Measurements from ENCODE around the gene C1QTNF6. TPM values are rescaled to one million over a fixed set of nuclear protein-coding genes. Genes with fewer than 3 reads are reported as not detected.

C1QTNF6 gene
- total RNA-seq (2012; rRNA removed) (1.1 TPM in 2 replicates), polyA plus RNA-seq (2012; rRNA removed) (10.0 and 10.9 TPM in 2 replicates), Bru-seq, nascent RNA (percentile 47 among the genes with signal in this experiment), BruChase-seq, experiment 1, labeled RNA remaining after a 6-hour chase (percentile 64 among the genes with signal in this experiment), BruChase-seq, experiment 2, labeled RNA remaining after a 2-hour chase (percentile 53 among the genes with signal in this experiment)
- polyA plus RNA-seq (2012; cell fraction: cytosol; rRNA removed) = 3.1 and 9.8 TPM in 2 replicates
- polyA plus RNA-seq (2012; cell fraction: nucleus; rRNA removed; ENCODE audit: low replicate concordance) = 53.9 and 59.1 TPM in 2 replicates
- long read RNA-seq, partial matches to known transcripts = 0 of 7 reads
- long read RNA-seq, other reads (novel, unspliced or antisense) = 3 of 7 reads

DNA sequence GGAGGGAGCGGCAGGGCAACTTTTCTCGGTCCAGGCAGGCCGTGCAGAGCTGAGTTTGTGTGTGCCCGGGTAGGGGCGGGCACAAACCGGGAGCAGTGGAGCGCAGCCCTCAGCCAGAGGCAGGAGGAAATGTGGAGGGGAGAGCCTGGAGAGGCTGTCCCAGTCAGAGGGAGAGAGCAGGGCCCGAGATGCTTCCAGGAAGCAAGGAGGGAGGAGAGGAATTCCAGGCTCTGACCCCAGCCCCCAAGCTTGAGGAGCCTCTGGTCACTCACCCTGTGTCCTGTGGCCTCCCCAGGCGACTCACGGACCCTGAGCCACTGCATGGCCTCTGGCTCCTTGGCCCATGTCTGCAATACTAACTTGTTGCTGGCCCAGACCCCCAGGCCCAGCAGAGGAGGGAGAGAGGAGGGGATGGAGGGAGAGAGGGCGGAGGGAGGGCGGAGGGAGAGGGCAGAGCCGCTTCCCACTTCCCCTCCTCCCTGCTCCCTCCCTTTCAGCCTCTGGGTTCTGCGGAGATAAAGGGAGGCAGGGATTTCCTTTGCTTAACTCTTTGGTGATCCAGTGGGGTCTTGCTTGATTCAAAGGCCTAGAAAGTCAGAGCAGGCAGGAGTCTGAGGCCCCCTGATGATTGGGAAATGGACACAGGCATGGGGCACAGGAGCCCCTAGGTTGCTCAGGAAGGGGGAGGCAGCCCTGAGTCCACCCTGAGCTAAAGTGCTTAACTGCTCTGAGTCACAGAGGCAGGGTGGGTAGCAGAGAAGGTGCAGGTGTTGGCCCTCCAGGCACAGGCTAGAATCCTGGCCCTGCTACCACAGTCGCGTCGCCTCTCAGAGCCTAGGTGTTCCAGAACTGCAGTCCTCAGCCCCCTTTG is at the start of gene C1QTNF6:
C1QTNF6 (minus strand) TSS at position 357 of the 871 bp plus-strand sequence; CDS start at position 323, 34 bp downstream.
- peak within 1 kb of the TSS; percentile 84 for H3K18ac ChIP-seq (ENCODE audit: low read depth, low read length)
- H3K9me1 ChIP-seq (ENCODE audit: insufficient read depth, low read length) = peaks cover 8% of the 10 kb centered on the region
- peak within 1 kb of the TSS; percentile 79; the same call in 2 of the 3 replicates for H2BK15ac ChIP-seq (ENCODE audit: low read depth, low read length)
- no peaks in the 10 kb centered on the region for H3K27me3 ChIP-seq (ENCODE audit: control insufficient read depth, insufficient read depth, low read length)
- peak within 1 kb of the TSS; percentile 95 for H2AK9ac ChIP-seq (replicated peaks; ENCODE audit: low read depth, low read length, poor library complexity)
- ChIA-PET CTCF (no interaction called here), POLR2A (ENCODE audit: unreplicated experiment) (no interaction called here)
- BruUV-seq (replicated peaks) = no TSS peak
- peak within 1 kb of the TSS; percentile 93 for H3K23ac ChIP-seq (ENCODE audit: low read depth, low read length)
- H2BK20ac ChIP-seq (ENCODE audit: low read depth, low read length) = peak within 1 kb of the TSS; percentile 72
- in situ Hi-C loops (cut with MboI; ENCODE audit: low sequenced_read_pairs) = no loop called here
- peak; percentile 35 for DNase-seq
- peak within 1 kb of the TSS; percentile 97 for H2AFZ ChIP-seq (replicated peaks; ENCODE audit: low read length, poor library complexity)
- peak within 1 kb of the TSS; percentile 95 for H3K27ac ChIP-seq (ENCODE audit: insufficient read depth, low read length)
- no peaks in the 10 kb centered on the region for H3K9me3 ChIP-seq (ENCODE audit: control insufficient read depth, insufficient read depth, low read length)
- H2BK120ac ChIP-seq (ENCODE audit: low read depth, low read length) = peak within 1 kb of the TSS; percentile 80
- H3K56ac ChIP-seq (ENCODE audit: extremely low read depth, insufficient read depth, low read length) = peak within 1 kb of the TSS; percentile 81
- TF ChIP-seq RFX5 (IDR thresholded peaks at IDR 0.05; ENCODE audit: low read depth, low read length) = no peak
- peak; percentile 56; the same call in 1 of the 2 replicates for TF ChIP-seq MAZ (IDR thresholded peaks at IDR 0.05; ENCODE audit: borderline replicate concordance, low read depth, low read length)
- ATAC-seq (ENCODE audit: low read depth) = peak; percentile 87
- H3K9ac ChIP-seq (ENCODE audit: low read depth, low read length) = peak within 1 kb of the TSS; percentile 93
- H3K4me1 ChIP-seq (ENCODE audit: control insufficient read depth, insufficient read depth, low read length) = peaks cover 18% of the 10 kb centered on the region
- peak within 1 kb of the TSS; percentile 90 for H3K4ac ChIP-seq (ENCODE audit: low read depth, low read length)
- peak within 1 kb of the TSS; percentile 85 for H2BK5ac ChIP-seq (ENCODE audit: low read depth, low read length, poor library complexity, severe bottlenecking)
- no peaks in the 10 kb centered on the region for H4K20me1 ChIP-seq (ENCODE audit: insufficient read depth, low read length)
- peak within 1 kb of the TSS; percentile 83 for H3K14ac ChIP-seq (replicated peaks; ENCODE audit: low read depth, low read length)
- peaks cover 0 to 21% of the 10 kb centered on the region in 2 experiments; a peak in 3 of 4 replicates for H3K79me1 ChIP-seq (ENCODE audit: low read depth in 1 of 2, low read length in 2 of 2)
- H3K36me3 ChIP-seq (ENCODE audit: control insufficient read depth, insufficient read depth, low read length) = peaks cover 1% of the 10 kb centered on the region; the same call in 1 of the 2 replicates
- H4K8ac ChIP-seq (ENCODE audit: low read depth in 2 of 2, low read length in 2 of 2) = peak within 1 kb of the TSS; percentile 90 to 98
- dilution Hi-C loops (cut with HindIII; ENCODE audit: low sequenced_read_pairs, unreplicated experiment) = no loop called here
- intact Hi-C loops (cut with micrococcal nuclease) = no loop called here
- peak within 1 kb of the TSS; percentile 41 for H3K4me3 ChIP-seq (ENCODE audit: insufficient read depth, low read depth, low read length)
- peak within 1 kb of the TSS; percentile 95 for H4K91ac ChIP-seq (ENCODE audit: insufficient read depth, low read depth, low read length)
- peak within 1 kb of the TSS; percentile 97 for H4K5ac ChIP-seq (ENCODE audit: low read depth, low read length)
- peak within 1 kb of the TSS; percentile 93 for H3K4me2 ChIP-seq (ENCODE audit: low read depth, low read length)
- 10% methylated on average over 2 of the region's 17 CpGs; no CpG with 5 or more reads in 1 of the 2 experiments for WGBS, 2 experiments (ENCODE audit: extremely low coverage in 2 of 2, insufficient read length in 1 of 2)
- peak within 1 kb of the TSS; percentile 79 for H2AK5ac ChIP-seq (ENCODE audit: low read depth, low read length)
